Mesenchymal stem cell (in vitro differentiated cells and primary cell): Measurements from ENCODE around the gene PPP1R2.
A peak's percentile ranks its signal among the peaks of the same experiment; 100 is the strongest.

Experiments
- DNase-seq: peaks from one replicate; pipeline ENCODE4 v3.0.0-alpha.2; 2013
- H2AFZ ChIP-seq: one replicate; pipeline ENCODE4 v1.6.1; 2013; ENCODE audit warnings: low read depth, mild to moderate bottlenecking, control low read depth, inconsistent platforms, low read length, moderate library complexity
- H2AK5ac ChIP-seq: 2 replicates; pipeline ENCODE4 v1.6.1; 2013; ENCODE audit warnings: low read length, moderate library complexity, mild to moderate bottlenecking, inconsistent platforms; ENCODE audit not compliant: severe bottlenecking
- H2BK120ac ChIP-seq: one replicate; pipeline ENCODE4 v1.6.1; 2013; ENCODE audit warnings: low read depth, mild to moderate bottlenecking, inconsistent platforms, low read length, moderate library complexity
- H2BK12ac ChIP-seq, 2 experiments: one replicate each; pipeline ENCODE4 v1.6.1; 2013; ENCODE audit warnings: inconsistent platforms in 2 of 2, low read length in 2 of 2, mild to moderate bottlenecking in 2 of 2, moderate library complexity in 2 of 2, control low read depth in 1 of 2
- H2BK15ac ChIP-seq: one replicate; pipeline ENCODE4 v1.6.1; 2013; ENCODE audit warnings: mild to moderate bottlenecking, low read depth, inconsistent platforms; ENCODE audit not compliant: poor library complexity, severe bottlenecking
- H2BK5ac ChIP-seq: 2 replicates; pipeline ENCODE4 v1.6.1; 2013; ENCODE audit warnings: low read depth, mild to moderate bottlenecking, low read length, control low read depth, inconsistent platforms; ENCODE audit not compliant: poor library complexity, severe bottlenecking
- H3K14ac ChIP-seq, 2 experiments: one replicate each; pipeline ENCODE4 v1.6.1; 2013; ENCODE audit warnings: inconsistent platforms in 2 of 2, low read length in 2 of 2, control low read depth in 1 of 2, mild to moderate bottlenecking in 1 of 2, moderate library complexity in 1 of 2
- H3K18ac ChIP-seq, 2 experiments: one replicate each; pipeline ENCODE4 v1.6.1; 2013; ENCODE audit warnings: inconsistent platforms in 2 of 2, low read length in 2 of 2, control low read depth in 1 of 2, low read depth in 1 of 2, mild to moderate bottlenecking in 1 of 2
- H3K23ac ChIP-seq, 2 experiments: one replicate each; pipeline ENCODE4 v1.6.1; 2013; ENCODE audit warnings: inconsistent platforms in 2 of 2, low read length in 2 of 2, mild to moderate bottlenecking in 2 of 2, moderate library complexity in 2 of 2, control low read depth in 1 of 2
- H3K27ac ChIP-seq: 2 replicates; pipeline ENCODE4 v1.5.1; 2013; ENCODE audit warnings: mild to moderate bottlenecking, moderate library complexity, low read length, control low read depth, inconsistent platforms; ENCODE audit not compliant: poor library complexity, severe bottlenecking
- H3K27me3 ChIP-seq, 2 experiments: 2 replicates each; pipeline versions ENCODE4 v1.6.1 to v1.7.0; 2013; ENCODE audit warnings: low read length in 2 of 2, mild to moderate bottlenecking in 2 of 2, moderate library complexity in 2 of 2, control low read depth in 1 of 2, inconsistent platforms in 1 of 2; ENCODE audit not compliant: control insufficient read depth in 1 of 2, insufficient read depth in 1 of 2
- H3K36me3 ChIP-seq, 2 experiments: 2 replicates each; pipeline versions ENCODE4 v1.6.1 to v1.7.0; 2013; ENCODE audit warnings: low read length in 2 of 2, control low read depth in 1 of 2, inconsistent platforms in 1 of 2, low read depth in 1 of 2, mild to moderate bottlenecking in 1 of 2; ENCODE audit not compliant: insufficient read depth in 2 of 2, control insufficient read depth in 1 of 2
- H3K4ac ChIP-seq, 2 experiments: one replicate each; pipeline ENCODE4 v1.6.1; 2013; ENCODE audit warnings: inconsistent platforms in 2 of 2, low read length in 2 of 2, mild to moderate bottlenecking in 2 of 2, moderate library complexity in 2 of 2, control low read depth in 1 of 2, low read depth in 1 of 2
- H3K4me1 ChIP-seq: 2 replicates; pipeline ENCODE4 v1.6.1; 2013; ENCODE audit warnings: low read depth, low read length, control low read depth; ENCODE audit not compliant: control insufficient read depth, insufficient read depth
- H3K4me2 ChIP-seq: 2 replicates; pipeline ENCODE4 v1.6.1; 2013; ENCODE audit warnings: low read length, mild to moderate bottlenecking, inconsistent platforms; ENCODE audit not compliant: poor library complexity, severe bottlenecking
- H3K4me3 ChIP-seq, 2 experiments: 2 replicates each; pipeline versions ENCODE4 v1.5.1 to v1.7.0; 2013; ENCODE audit warnings: low read length in 2 of 2, mild to moderate bottlenecking in 2 of 2, control low read depth in 1 of 2, low read depth in 1 of 2; ENCODE audit not compliant: insufficient read depth in 1 of 2
- H3K79me1 ChIP-seq: replicated peaks from 2 replicates; pipeline ENCODE4 v1.6.1; 2013; ENCODE audit warnings: mild to moderate bottlenecking, control low read depth, low read length, inconsistent platforms; ENCODE audit not compliant: poor library complexity, severe bottlenecking
- H3K9ac ChIP-seq: 2 replicates; pipeline ENCODE4 v1.7.0; 2013; ENCODE audit warnings: mild to moderate bottlenecking, low read length, moderate library complexity
- H3K9me3 ChIP-seq: 2 replicates; pipeline ENCODE4 v1.7.0; 2013; ENCODE audit warnings: mild to moderate bottlenecking, low read length; ENCODE audit not compliant: control insufficient read depth
- H4K8ac ChIP-seq: one replicate; pipeline ENCODE4 v1.6.1; 2013; ENCODE audit warnings: inconsistent platforms, mild to moderate bottlenecking, low read length, moderate library complexity
- H4K91ac ChIP-seq: one replicate; pipeline ENCODE4 v1.6.1; 2013; ENCODE audit warnings: mild to moderate bottlenecking, low read length, inconsistent platforms
- WGBS: methylation state at CpG from one replicate; pipeline ENCODE4 v1.1.7; 2013; ENCODE audit warnings: mixed read lengths; 5-methylcytosine and 5-hydroxymethylcytosine counted together

PPP1R2 gene

GRCh38 chr3:195549931-195550519 lies 6.9 kb upstream of the PPP1R2 start:
- no peak overlapping the region for H3K14ac ChIP-seq
- no peak overlapping the region for H4K8ac ChIP-seq
- peak overlapping the region in 1 of 2 experiments; percentile 23 for H3K18ac ChIP-seq
- H3K4me1 ChIP-seq, result peaks cover 8% of the 10 kb centered on the region
- H3K4ac ChIP-seq, result no peak overlapping the region
- H3K27ac ChIP-seq, result no peak overlapping the region
- no peak overlapping the region for H2AFZ ChIP-seq
- H3K36me3 ChIP-seq, result no peaks in the 10 kb centered on the region
- H3K4me2 ChIP-seq, result no peak overlapping the region
- no peak overlapping the region for H2BK15ac ChIP-seq
- H3K4me3 ChIP-seq, result no peak overlapping the region
- WGBS, result 72% methylated on average over 7 of the region's 9 CpGs
- H3K27me3 ChIP-seq, result peaks cover 9 to 15% of the 10 kb centered on the region in 2 experiments
- no peak overlapping the region for H2BK120ac ChIP-seq
- peak; percentile 36 for DNase-seq
- H3K79me1 ChIP-seq, result no peaks in the 10 kb centered on the region
- no peak overlapping the region for H3K9ac ChIP-seq
- H2AK5ac ChIP-seq, result no peak overlapping the region
- no peaks in the 10 kb centered on the region for H3K9me3 ChIP-seq
- no peak overlapping the region for H2BK12ac ChIP-seq
- no peak overlapping the region for H2BK5ac ChIP-seq
- no peak overlapping the region for H3K23ac ChIP-seq
- H4K91ac ChIP-seq, result no peak overlapping the region

DNA sequence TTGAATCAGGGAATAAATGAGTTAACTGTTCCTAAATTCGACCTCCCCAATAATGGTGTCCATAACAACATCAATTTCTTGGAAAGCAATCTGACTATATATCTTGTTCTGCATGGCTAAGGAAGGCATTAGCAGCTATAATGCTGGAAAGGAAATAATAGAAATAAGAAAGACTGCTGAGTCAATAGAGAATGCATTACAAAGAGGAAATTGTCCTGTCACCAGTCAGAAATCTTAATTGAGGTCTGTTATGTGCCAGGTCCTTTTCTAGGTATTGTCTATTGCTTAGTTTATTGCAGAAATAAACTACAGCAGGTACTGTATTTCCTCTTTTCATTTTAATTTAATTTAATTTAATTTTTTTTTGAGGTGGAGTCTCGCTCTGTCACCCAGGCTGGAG lies 5.9 kb upstream of the PPP1R2 start:
- H2BK5ac ChIP-seq, result no peak overlapping the region
- no peak overlapping the region for H2AFZ ChIP-seq
- H4K8ac ChIP-seq, result no peak overlapping the region
- no peaks in the 10 kb centered on the region for H3K36me3 ChIP-seq
- H3K4ac ChIP-seq, result no peak overlapping the region
- peaks cover 9 to 15% of the 10 kb centered on the region in 2 experiments for H3K27me3 ChIP-seq
- H3K9me3 ChIP-seq, result no peaks in the 10 kb centered on the region
- no peak overlapping the region for H2BK120ac ChIP-seq
- no peak overlapping the region for H3K9ac ChIP-seq
- no peak overlapping the region for H3K4me3 ChIP-seq
- H3K14ac ChIP-seq, result no peak overlapping the region
- no peak overlapping the region for H3K18ac ChIP-seq
- no peak overlapping the region for H4K91ac ChIP-seq
- H2BK12ac ChIP-seq, result no peak overlapping the region
- no peak for DNase-seq
- H3K27ac ChIP-seq, result no peak overlapping the region
- H3K4me2 ChIP-seq, result no peak overlapping the region
- peaks cover 9% of the 10 kb centered on the region for H3K4me1 ChIP-seq
- no CpG with 5 or more reads among the region's 2 CpGs for WGBS
- H2BK15ac ChIP-seq, result no peak overlapping the region
- H3K23ac ChIP-seq, result no peak overlapping the region
- H2AK5ac ChIP-seq, result no peak overlapping the region
- no peaks in the 10 kb centered on the region for H3K79me1 ChIP-seq

DNA sequence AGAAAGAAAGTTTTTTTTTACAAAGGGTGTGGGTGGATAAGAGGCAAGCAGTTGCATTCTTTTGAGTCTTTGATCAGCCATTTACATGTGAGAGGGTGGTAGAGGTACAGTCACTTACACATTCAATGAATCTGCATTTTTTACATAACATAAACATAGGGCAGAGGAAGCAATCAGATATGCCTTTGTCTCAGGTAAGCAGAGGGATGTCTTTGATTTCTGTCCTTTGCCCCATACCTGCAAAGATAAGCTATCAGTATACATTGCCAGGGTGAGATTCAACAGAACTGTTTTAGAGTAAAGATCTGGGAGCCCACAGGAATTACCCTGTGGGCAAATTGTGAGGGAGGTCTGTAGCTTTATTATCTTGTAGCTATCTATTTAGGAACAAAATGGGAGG lies 5.4 kb upstream of the PPP1R2 start:
- no peak overlapping the region for H3K4ac ChIP-seq
- H3K4me3 ChIP-seq, result no peak overlapping the region
- H4K8ac ChIP-seq, result no peak overlapping the region
- H2AFZ ChIP-seq, result no peak overlapping the region
- peaks cover 13% of the 10 kb centered on the region for H3K4me1 ChIP-seq
- H3K23ac ChIP-seq, result no peak overlapping the region
- H2AK5ac ChIP-seq, result no peak overlapping the region
- H3K27me3 ChIP-seq, result peaks cover 9 to 15% of the 10 kb centered on the region in 2 experiments
- H3K9ac ChIP-seq, result no peak overlapping the region
- H3K27ac ChIP-seq, result no peak overlapping the region
- no peak overlapping the region for H2BK15ac ChIP-seq
- no peaks in the 10 kb centered on the region for H3K36me3 ChIP-seq
- no peak overlapping the region for H2BK5ac ChIP-seq
- no peak for DNase-seq
- H3K4me2 ChIP-seq, result no peak overlapping the region
- H3K14ac ChIP-seq, result no peak overlapping the region
- no peak overlapping the region for H4K91ac ChIP-seq
- no peak overlapping the region for H2BK12ac ChIP-seq
- H3K18ac ChIP-seq, result no peak overlapping the region
- H2BK120ac ChIP-seq, result no peak overlapping the region
- no peaks in the 10 kb centered on the region for H3K9me3 ChIP-seq
- H3K79me1 ChIP-seq, result no peaks in the 10 kb centered on the region

DNA sequence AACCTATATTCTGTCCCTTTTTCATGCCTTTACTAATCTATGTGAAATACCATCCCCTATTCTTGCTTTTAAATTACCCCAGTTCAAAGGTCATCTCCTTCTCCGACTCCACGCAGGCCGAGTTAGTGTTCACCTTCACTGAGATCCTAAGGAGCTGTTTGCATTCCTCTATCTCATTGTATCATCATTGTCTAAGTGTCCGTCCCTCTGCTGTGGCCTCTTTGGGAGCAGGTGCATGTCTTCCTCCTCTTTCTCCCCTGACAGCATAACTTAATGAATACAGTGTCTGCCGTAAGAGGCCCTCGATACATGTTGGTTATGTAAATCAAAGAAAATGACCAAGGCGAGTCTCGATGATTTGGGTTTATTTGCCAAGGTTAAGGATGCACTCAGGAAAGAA lies 4.9 kb upstream of the PPP1R2 start:
- Histone ChIP-seq H2BK5ac (no peak overlapping the region), H3K4me3 (no peak overlapping the region), H3K4me2 (no peak overlapping the region), H3K27me3 (peaks cover 9 to 13% of the 10 kb centered on the region in 2 experiments), H2BK12ac (no peak overlapping the region), H3K9ac (no peak overlapping the region), H4K91ac (no peak overlapping the region), H2AK5ac (no peak overlapping the region), H3K14ac (no peak overlapping the region), H3K36me3 (no peaks in the 10 kb centered on the region), H3K4ac (no peak overlapping the region), H3K23ac (no peak overlapping the region), H3K18ac (no peak overlapping the region), H3K9me3 (no peaks in the 10 kb centered on the region), H2BK15ac (no peak overlapping the region), H2BK120ac (no peak overlapping the region), H3K4me1 (peaks cover 13% of the 10 kb centered on the region), H3K79me1 (no peaks in the 10 kb centered on the region), H4K8ac (no peak overlapping the region), H3K27ac (no peak overlapping the region), H2AFZ (no peak overlapping the region)
- 88% methylated on average over 8 of the region's 8 CpGs for WGBS
- DNase-seq, result no peak
